DND-41 (cell line): ENCODE results near the gene CENPO.

Source experiments
- CTCF ChIP-seq: IDR thresholded peaks from 2 replicates; pipeline ENCODE4 v1.5.1; 2012; ENCODE audit warnings: borderline replicate concordance, low read length, moderate library complexity, mild to moderate bottlenecking; ENCODE audit not compliant: poor library complexity, severe bottlenecking; ENCODE audit errors: extremely low read depth
- EZH2 ChIP-seq: IDR thresholded peaks from 3 replicates; pipeline ENCODE4 v1.6.1; 2012; ENCODE audit warnings: borderline replicate concordance, low read depth, mild to moderate bottlenecking, moderate library complexity, low read length, inconsistent platforms; ENCODE audit not compliant: severe bottlenecking

DNA sequence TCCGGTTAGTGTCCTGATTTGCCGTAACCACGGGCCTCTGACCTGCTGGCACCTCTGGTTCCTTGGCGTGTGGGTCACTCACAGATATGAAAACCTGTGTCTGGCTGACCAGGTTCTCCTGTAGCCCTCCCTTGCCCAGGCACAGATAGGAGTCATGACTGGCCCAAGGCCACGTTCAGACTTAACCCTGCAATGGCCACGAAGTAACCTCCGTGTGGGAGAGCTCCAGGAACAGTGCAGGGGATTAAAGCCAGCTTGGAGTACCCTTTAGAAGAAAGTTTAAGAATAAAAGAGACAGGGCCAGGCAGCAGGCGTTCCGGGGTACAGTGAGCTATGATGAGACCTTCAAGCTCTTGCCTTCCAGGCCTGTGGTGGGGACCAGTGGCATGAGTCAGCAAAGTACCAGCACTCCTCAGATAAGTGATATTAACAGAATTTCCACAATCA lies 25.5 kb downstream of the CENPO start:
- no peak for TF ChIP-seq CTCF
- no peak for TF ChIP-seq EZH2
